Prostate gland (tissue), 2 donors: ENCODE results near the gene FGF19.

ENCODE experiments used
- POLR2A ChIP-seq: fragments of 450-650 bp; IDR thresholded peaks from one replicate; pipeline ENCODE4 v1.6.1; 2016; ENCODE audit warnings: antibody characterized with exemption, mild to moderate bottlenecking
- POLR2AphosphoS5 ChIP-seq: sonication (generic); formaldehyde crosslinking; IDR thresholded peaks from one replicate; pipeline ENCODE4 v1.6.1; 2017; ENCODE audit warnings: antibody characterized with exemption
- TF ChIP-seq, protein P1 (sequence below), 4 experiments: fragments of 200-600 bp in 2 of 4; fragments of 450-650 bp in 2 of 4; sonication (generic) in 2 of 4; IDR thresholded peaks; 1 replicate in 3 of 4; 2 replicates in 1 of 4; pipeline ENCODE4 v1.5.1; 2016 to 2019; ENCODE audit warnings: antibody characterized with exemption in 4 of 4, mild to moderate bottlenecking in 2 of 4, moderate library complexity in 2 of 4

GRCh38 chr11:69656536-69657455 is 47.0 kb downstream of the FGF19 start:
- no peak for TF ChIP-seq POLR2A
- TF ChIP-seq, protein P1, sequence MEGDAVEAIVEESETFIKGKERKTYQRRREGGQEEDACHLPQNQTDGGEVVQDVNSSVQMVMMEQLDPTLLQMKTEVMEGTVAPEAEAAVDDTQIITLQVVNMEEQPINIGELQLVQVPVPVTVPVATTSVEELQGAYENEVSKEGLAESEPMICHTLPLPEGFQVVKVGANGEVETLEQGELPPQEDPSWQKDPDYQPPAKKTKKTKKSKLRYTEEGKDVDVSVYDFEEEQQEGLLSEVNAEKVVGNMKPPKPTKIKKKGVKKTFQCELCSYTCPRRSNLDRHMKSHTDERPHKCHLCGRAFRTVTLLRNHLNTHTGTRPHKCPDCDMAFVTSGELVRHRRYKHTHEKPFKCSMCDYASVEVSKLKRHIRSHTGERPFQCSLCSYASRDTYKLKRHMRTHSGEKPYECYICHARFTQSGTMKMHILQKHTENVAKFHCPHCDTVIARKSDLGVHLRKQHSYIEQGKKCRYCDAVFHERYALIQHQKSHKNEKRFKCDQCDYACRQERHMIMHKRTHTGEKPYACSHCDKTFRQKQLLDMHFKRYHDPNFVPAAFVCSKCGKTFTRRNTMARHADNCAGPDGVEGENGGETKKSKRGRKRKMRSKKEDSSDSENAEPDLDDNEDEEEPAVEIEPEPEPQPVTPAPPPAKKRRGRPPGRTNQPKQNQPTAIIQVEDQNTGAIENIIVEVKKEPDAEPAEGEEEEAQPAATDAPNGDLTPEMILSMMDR (IDR thresholded peaks at IDR 0.05) = no peak
- no peak for TF ChIP-seq POLR2AphosphoS5
